ENCODE results near the gene SORBS1.

DNA sequence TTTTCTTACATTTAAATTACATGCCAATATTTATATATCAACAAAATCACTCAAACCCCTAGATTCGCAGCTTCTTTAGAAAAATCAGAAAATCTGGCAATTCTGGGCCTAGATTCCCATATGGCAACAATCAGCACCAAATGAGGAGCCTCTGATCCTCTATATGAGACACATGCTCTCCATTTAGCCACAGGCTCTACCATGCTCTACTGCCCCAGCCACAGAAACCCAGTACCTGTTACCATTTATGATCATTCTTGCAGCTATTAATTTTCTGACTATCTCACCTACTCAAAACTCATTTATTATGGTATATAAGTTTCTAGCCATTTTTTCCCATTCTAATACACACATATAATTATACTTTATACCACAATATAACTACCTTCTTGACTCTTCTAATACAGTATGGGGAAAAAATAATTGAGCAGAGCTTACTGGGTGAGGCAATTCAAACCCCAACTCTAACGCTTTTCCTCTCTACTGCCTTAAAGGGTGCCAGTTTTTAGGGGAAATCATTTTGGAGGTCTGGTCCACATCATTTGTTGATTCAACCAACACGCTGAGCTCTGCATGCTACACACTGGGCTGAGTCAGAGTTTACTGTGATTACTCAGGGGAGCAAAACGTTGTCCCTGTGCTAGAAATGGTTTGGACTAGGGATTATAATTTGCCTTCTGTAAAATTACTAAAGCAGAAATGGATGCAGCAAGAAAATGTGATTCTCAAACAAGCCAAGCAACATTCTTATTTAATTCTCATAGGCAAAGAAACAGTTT lies 281.9 kb downstream of the SORBS1 start:
- no peak for TF ChIP-seq RAD21 (IDR thresholded peaks at IDR 0.05)
- TF ChIP-seq, protein P1, sequence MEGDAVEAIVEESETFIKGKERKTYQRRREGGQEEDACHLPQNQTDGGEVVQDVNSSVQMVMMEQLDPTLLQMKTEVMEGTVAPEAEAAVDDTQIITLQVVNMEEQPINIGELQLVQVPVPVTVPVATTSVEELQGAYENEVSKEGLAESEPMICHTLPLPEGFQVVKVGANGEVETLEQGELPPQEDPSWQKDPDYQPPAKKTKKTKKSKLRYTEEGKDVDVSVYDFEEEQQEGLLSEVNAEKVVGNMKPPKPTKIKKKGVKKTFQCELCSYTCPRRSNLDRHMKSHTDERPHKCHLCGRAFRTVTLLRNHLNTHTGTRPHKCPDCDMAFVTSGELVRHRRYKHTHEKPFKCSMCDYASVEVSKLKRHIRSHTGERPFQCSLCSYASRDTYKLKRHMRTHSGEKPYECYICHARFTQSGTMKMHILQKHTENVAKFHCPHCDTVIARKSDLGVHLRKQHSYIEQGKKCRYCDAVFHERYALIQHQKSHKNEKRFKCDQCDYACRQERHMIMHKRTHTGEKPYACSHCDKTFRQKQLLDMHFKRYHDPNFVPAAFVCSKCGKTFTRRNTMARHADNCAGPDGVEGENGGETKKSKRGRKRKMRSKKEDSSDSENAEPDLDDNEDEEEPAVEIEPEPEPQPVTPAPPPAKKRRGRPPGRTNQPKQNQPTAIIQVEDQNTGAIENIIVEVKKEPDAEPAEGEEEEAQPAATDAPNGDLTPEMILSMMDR (IDR thresholded peaks at IDR 0.05; ENCODE audit: low read depth, low read length, missing input control), result no peak
- TF ChIP-seq, protein P2, sequence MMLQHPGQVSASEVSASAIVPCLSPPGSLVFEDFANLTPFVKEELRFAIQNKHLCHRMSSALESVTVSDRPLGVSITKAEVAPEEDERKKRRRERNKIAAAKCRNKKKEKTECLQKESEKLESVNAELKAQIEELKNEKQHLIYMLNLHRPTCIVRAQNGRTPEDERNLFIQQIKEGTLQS (IDR thresholded peaks at IDR 0.05), result no peak

Data from liver (tissue), 3 donors.